Muscle of back (tissue), 11 donors: ENCODE data around the gene SOD2. TPM values are rescaled to one million over a fixed set of nuclear protein-coding genes. Genes with fewer than 3 reads are reported as not detected.

Experiments used
- DNase-seq, 3 donors: peaks; one replicate each; pipeline versions ENCODE4 v3.0.0 to v3.0.0-alpha.2; 2013
- polyA plus RNA-seq, 10 donors: library from polyadenylated mRNA; unstranded; fragments of 120-200 nt; gene quantifications; one replicate each; pipeline ENCODE4 v1.2.1, GENCODE V29; 2013; ENCODE audit not compliant: insufficient read length in 10 of 10

SOD2 gene
- polyA plus RNA-seq, 10 donors, result 69.8 to 107 (median 98.1) TPM

- DNase-seq, result no peak
These were observed 47.4 kb downstream of the SOD2 start for GRCh38 chr6:159645640-159646039.

Other genes with a start within 250 kb of the SOD2 start
- gene WTAP, start 34.3 kb upstream of the SOD2 start, polyA plus RNA-seq, result 10 to 100 TPM; 61.7 to 91.7 (median 78.9) TPM
- gene ACAT2, start 68.8 kb upstream of the SOD2 start, polyA plus RNA-seq, result 10 to 100 TPM; 13.1 to 32.0 (median 19.0) TPM
- 100 to 1,000 TPM; 187 to 246 (median 216) TPM for gene TCP1, start 96.4 kb upstream of the SOD2 start, polyA plus RNA-seq
- gene MRPL18, start 97.2 kb upstream of the SOD2 start, polyA plus RNA-seq, result 10 to 100 TPM; 59.0 to 76.1 (median 68.8) TPM
- 1 to 10 TPM in 1 of 10 donors, under 1 TPM in 9; 0.08 to 1.1 (median 0.37) TPM for gene PNLDC1, start 107.0 kb upstream of the SOD2 start, polyA plus RNA-seq
- under 1 TPM; 0.06 to 0.55 (median 0.29) TPM for gene MAS1, start 197.7 kb upstream of the SOD2 start, polyA plus RNA-seq